Measurements from ENCODE around the gene MAP1LC3A.

GRCh38 chr20:34549929-34550305, 8.6 kb upstream of the MAP1LC3A start:
- TF ChIP-seq EZH2 (IDR thresholded peaks at IDR 0.05; ENCODE audit: borderline replicate concordance, low read depth, low read length, severe bottlenecking): no peak
- no peak for TF ChIP-seq CTCF (IDR thresholded peaks at IDR 0.05; ENCODE audit: extremely low read depth in 1 of 2, insufficient read depth in 1 of 2, low read depth in 1 of 2, low read length in 2 of 2)
- TF ChIP-seq POLR2A (IDR thresholded peaks at IDR 0.05; ENCODE audit: low read depth, low read length): no peak
- no peak for TF ChIP-seq MYC (IDR thresholded peaks at IDR 0.05; ENCODE audit: low read depth, low read length)

Measured in endothelial cell of umbilical vein (primary cell).